ENCODE results near the gene PRKAG2. TPM values are rescaled to one million over a fixed set of nuclear protein-coding genes. Genes with fewer than 3 reads are reported as not detected.

PRKAG2 gene
- total and polyA plus RNA-seq, 8 donors, result 7.4 to 16.7 (median 9.2) TPM

GRCh38 chr7:151786241-151786640 is 90.7 kb downstream of the PRKAG2 start:
- no peak for ATAC-seq
- no peaks in the 10 kb centered on the region for H3K27me3 ChIP-seq
- intact Hi-C loops (cut with DNase I), result loop anchor here in 2 of 3 donors (10.0 kb wide), 2 partner anchors 139 to 149 kb away; no protein-coding TSS in a partner anchor
- H3K4me1 ChIP-seq, result no peaks in the 10 kb centered on the region
- no peak for FAIRE-seq
- no peak for TF ChIP-seq CTCF (IDR thresholded peaks at IDR 0.05)
- no peaks in the 10 kb centered on the region for H3K9me3 ChIP-seq
- no peaks in the 10 kb centered on the region for H3K36me3 ChIP-seq
- 96% methylated on average over 19 of the region's 19 CpGs for WGBS, 2 donors
- no peak overlapping the region for H3K27ac ChIP-seq
- no peak overlapping the region for H3K4me3 ChIP-seq
- peak in 1 of 6 donors; percentile 39 for DNase-seq

- WGBS, 2 donors, result 86 to 90% methylated on average over 7 of the region's 7 CpGs
- Histone ChIP-seq H3K4me3 (no peak overlapping the region), H3K36me3 (no peaks in the 10 kb centered on the region), H3K27ac (no peak overlapping the region), H3K9me3 (no peaks in the 10 kb centered on the region), H3K4me1 (no peaks in the 10 kb centered on the region), H3K27me3 (no peaks in the 10 kb centered on the region)
- DNase-seq (peak in 1 of 6 donors; percentile 44), FAIRE-seq (no peak), ATAC-seq (no peak)
- intact Hi-C loops (cut with DNase I), result loop anchor here in 2 of 3 donors (10.0 kb wide), 2 partner anchors 139 to 149 kb away; no protein-coding TSS in a partner anchor
- TF ChIP-seq CTCF (IDR thresholded peaks at IDR 0.05), result no peak
Measured at GRCh38 chr7:151785681-151785965, 91.3 kb downstream of the PRKAG2 start.

- TF ChIP-seq CTCF (IDR thresholded peaks at IDR 0.05), result no peak
- DNase-seq (peak in 1 of 6 donors; percentile 49), ATAC-seq (peak in 2 of 4 donors; percentile 40 to 65), FAIRE-seq (no peak)
- 76 to 77% methylated on average over 21 of the region's 21 CpGs for WGBS, 2 donors
- no peaks in the 10 kb centered on the region for H3K27me3 ChIP-seq
- no peaks in the 10 kb centered on the region for H3K36me3 ChIP-seq
- H3K9me3 ChIP-seq, result no peaks in the 10 kb centered on the region
- no peaks in the 10 kb centered on the region for H3K4me1 ChIP-seq
- no peak overlapping the region for H3K4me3 ChIP-seq
- no peak overlapping the region for H3K27ac ChIP-seq
- intact Hi-C loops (cut with DNase I), result loop anchor here in 2 of 3 donors (10.0 kb wide), 2 partner anchors 140 to 150 kb away; no protein-coding TSS in a partner anchor
Measured at GRCh38 chr7:151784853-151785680, 91.8 kb downstream of the PRKAG2 start.

- WGBS, 2 donors, result 95% methylated on average over 18 of the region's 18 CpGs
Measured at GRCh38 chr7:151783958-151784575, 92.8 kb downstream of the PRKAG2 start.

More at GRCh38 chr7:151783958-151784575, 92.8 kb downstream of the PRKAG2 start:
- no peaks in the 10 kb centered on the region for H3K36me3 ChIP-seq
- FAIRE-seq (no peak), DNase-seq (peak in 1 of 6 donors; percentile 45), ATAC-seq (no peak)
- H3K27ac ChIP-seq, result no peak overlapping the region
- no peaks in the 10 kb centered on the region for H3K9me3 ChIP-seq
- H3K27me3 ChIP-seq, result no peaks in the 10 kb centered on the region
- H3K4me1 ChIP-seq, result no peaks in the 10 kb centered on the region
- H3K4me3 ChIP-seq, result no peak overlapping the region
- no peak for TF ChIP-seq CTCF (IDR thresholded peaks at IDR 0.05)
- intact Hi-C loops (cut with DNase I), result loop anchor here in 2 of 3 donors (10.0 kb wide), 2 partner anchors 141 to 151 kb away; no protein-coding TSS in a partner anchor
